Hepatocyte (in vitro differentiated cells): ENCODE measurements around the gene YJEFN3.

ENCODE experiments used
- CTCF ChIP-seq: fragments of 200-600 bp; sonication (generic); IDR thresholded peaks from 2 replicates; pipeline ENCODE4 v1.5.1; 2016; ENCODE audit warnings: antibody characterized with exemption, mild to moderate bottlenecking; ENCODE audit not compliant: poor library complexity
- EZH2 ChIP-seq: fragments of 200-600 bp; sonication (generic); IDR thresholded peaks from 2 replicates; pipeline ENCODE4 v1.6.1; 2016; ENCODE audit warnings: antibody characterized with exemption, mild to moderate bottlenecking, borderline replicate concordance

GRCh38 chr19:19492026-19492610 is 36.6 kb upstream of the YJEFN3 start:
- TF ChIP-seq CTCF (no peak), EZH2 (no peak)
